GM18505 (cell line): ENCODE results near the gene TPSAB1.

ENCODE experiments used
- ATAC-seq: cut with Tn5 transposase; IDR thresholded peaks from one replicate; pipeline ENCODE4 v1.9.1; 2021; ENCODE audit not compliant: unreplicated experiment
- POLR2A ChIP-seq: IDR thresholded peaks from 4 replicates; pipeline ENCODE4 v1.6.1; 2011; ENCODE audit warnings: borderline replicate concordance; ENCODE audit not compliant: insufficient read depth, insufficient read length; ENCODE audit errors: extremely low read depth

Gene TPSAB1

DNA sequence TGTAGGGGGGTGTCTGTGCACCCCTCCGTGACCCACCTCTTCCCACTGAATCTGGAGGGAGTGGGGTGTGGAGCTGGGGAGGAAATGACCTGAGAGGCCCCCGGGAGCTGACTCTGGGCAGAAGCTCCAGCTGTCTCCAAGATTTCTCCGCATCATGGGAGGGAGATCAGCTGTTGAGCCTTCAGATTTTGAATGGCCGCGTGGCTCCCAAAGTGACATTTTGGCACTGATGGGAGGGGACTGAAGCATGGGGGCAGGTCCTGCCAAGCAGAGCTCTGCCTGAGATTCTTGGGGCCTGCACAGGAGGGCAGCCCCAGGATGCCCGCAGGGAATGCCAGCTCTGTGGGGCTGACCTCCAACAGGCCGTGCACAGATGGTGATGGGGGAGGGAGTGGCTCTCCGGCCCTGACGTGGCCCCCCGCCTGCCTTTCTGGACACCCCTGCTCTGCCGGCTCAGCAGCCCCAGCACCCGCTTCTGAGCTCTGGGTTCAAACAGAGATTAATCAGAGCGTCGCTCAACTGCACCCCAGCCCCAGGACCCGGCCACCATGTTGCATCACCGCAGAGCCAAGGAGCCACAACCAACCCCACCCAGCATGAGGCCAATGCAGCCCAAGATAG lies 43.6 kb downstream of the TPSAB1 start:
- no peak for ATAC-seq
- TF ChIP-seq POLR2A = no peak

GRCh38 chr16:1285669-1286512 lies 45.4 kb downstream of the TPSAB1 start:
- no peak for TF ChIP-seq POLR2A
- no peak for ATAC-seq

GRCh38 chr16:1286513-1287094 lies 46.1 kb downstream of the TPSAB1 start:
- TF ChIP-seq POLR2A = no peak
- ATAC-seq = no peak

GRCh38 chr16:1287982-1288670 lies 47.6 kb downstream of the TPSAB1 start:
- no peak for TF ChIP-seq POLR2A
- no peak for ATAC-seq

- no peak for TF ChIP-seq POLR2A
- ATAC-seq = no peak
Measured at GRCh38 chr16:1288813-1289476, 48.4 kb downstream of the TPSAB1 start.

GRCh38 chr16:1289477-1289866 lies 49.0 kb downstream of the TPSAB1 start:
- no peak for ATAC-seq
- TF ChIP-seq POLR2A = no peak

- no peak for ATAC-seq
- no peak for TF ChIP-seq POLR2A
Measured at GRCh38 chr16:1290063-1290501, 49.6 kb downstream of the TPSAB1 start.

- TF ChIP-seq POLR2A = no peak
- ATAC-seq = no peak
Measured at GRCh38 chr16:1290860-1291575, 50.5 kb downstream of the TPSAB1 start.

- ATAC-seq = no peak
- no peak for TF ChIP-seq POLR2A
Measured at GRCh38 chr16:1291576-1291974, 51.1 kb downstream of the TPSAB1 start.
